RWPE2 (cell line): ENCODE results near the gene GNAQ.
A peak's percentile ranks its signal among the peaks of the same experiment; 100 is the strongest.

ENCODE experiments used
- ATAC-seq: fragments of 200-7000 bp; cut with Tn5 transposase; 3 replicates; pipeline ENCODE4 v1.9.1; 2021; ENCODE audit warnings: low read depth
- DNase-seq: peaks from one replicate; pipeline ENCODE4 v3.0.0-alpha.2; 2020; ENCODE audit warnings: low spot score
- H3K27ac ChIP-seq: fragments of 450-650 bp; 2 replicates; pipeline ENCODE4 v1.5.1; 2017; ENCODE audit warnings: mild to moderate bottlenecking; ENCODE audit not compliant: poor library complexity, severe bottlenecking
- H3K27me3 ChIP-seq: fragments of 250-450 bp; sonication (Bioruptor Pico); 2 replicates; pipeline ENCODE4 v1.5.1; 2021; ENCODE audit warnings: mild to moderate bottlenecking, moderate library complexity; ENCODE audit not compliant: insufficient read depth, poor library complexity, severe bottlenecking
- H3K36me3 ChIP-seq: fragments of 250-450 bp; sonication (Bioruptor Pico); 2 replicates; pipeline ENCODE4 v1.5.1; 2020; ENCODE audit warnings: low read depth, mild to moderate bottlenecking, moderate library complexity
- H3K4me1 ChIP-seq: fragments of 250-450 bp; sonication (Bioruptor Pico); 2 replicates; pipeline ENCODE4 v1.5.1; 2021; ENCODE audit warnings: mild to moderate bottlenecking, moderate library complexity; ENCODE audit not compliant: insufficient read depth, poor library complexity, severe bottlenecking
- H3K4me3 ChIP-seq: fragments of 250-450 bp; sonication (Bioruptor Pico); 2 replicates; pipeline ENCODE4 v1.5.1; 2021; ENCODE audit warnings: mild to moderate bottlenecking, moderate library complexity; ENCODE audit not compliant: severe bottlenecking
- H3K9me3 ChIP-seq: fragments of 250-450 bp; sonication (Bioruptor Pico); 2 replicates; pipeline ENCODE4 v1.5.1; 2021; ENCODE audit warnings: mild to moderate bottlenecking, moderate library complexity; ENCODE audit not compliant: severe bottlenecking
- TF ChIP-seq, protein P1 (sequence below): fragments of 450-650 bp; IDR thresholded peaks from one replicate; pipeline ENCODE4 v1.5.1; 2017; ENCODE audit warnings: mild to moderate bottlenecking, moderate library complexity; ENCODE audit not compliant: poor library complexity, severe bottlenecking

GNAQ gene

DNA sequence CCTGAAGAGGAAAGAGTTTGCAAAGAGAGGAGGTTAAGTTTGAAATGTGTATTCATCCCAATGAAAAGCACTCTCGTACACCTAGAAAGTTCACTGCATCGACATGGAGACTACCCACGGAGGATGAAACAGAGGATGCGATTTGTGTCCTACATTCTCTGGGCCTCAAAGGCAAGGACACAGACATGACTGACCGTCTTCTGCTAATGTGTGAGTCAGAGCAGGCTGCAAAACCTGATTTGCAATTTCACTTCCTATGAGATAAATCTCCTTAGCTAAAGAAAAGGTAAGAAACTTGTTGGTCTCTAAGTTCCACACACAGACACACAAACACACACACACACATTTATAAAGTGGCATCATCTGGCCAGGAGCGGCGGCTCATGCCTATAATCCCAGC lies 98.6 kb downstream of the GNAQ start:
- Histone ChIP-seq H3K27me3 (no peaks in the 10 kb centered on the region), H3K4me3 (no peak overlapping the region), H3K27ac (no peak overlapping the region), H3K9me3 (no peaks in the 10 kb centered on the region), H3K4me1 (peaks cover 15% of the 10 kb centered on the region), H3K36me3 (peaks cover 13% of the 10 kb centered on the region)
- TF ChIP-seq, protein P1, sequence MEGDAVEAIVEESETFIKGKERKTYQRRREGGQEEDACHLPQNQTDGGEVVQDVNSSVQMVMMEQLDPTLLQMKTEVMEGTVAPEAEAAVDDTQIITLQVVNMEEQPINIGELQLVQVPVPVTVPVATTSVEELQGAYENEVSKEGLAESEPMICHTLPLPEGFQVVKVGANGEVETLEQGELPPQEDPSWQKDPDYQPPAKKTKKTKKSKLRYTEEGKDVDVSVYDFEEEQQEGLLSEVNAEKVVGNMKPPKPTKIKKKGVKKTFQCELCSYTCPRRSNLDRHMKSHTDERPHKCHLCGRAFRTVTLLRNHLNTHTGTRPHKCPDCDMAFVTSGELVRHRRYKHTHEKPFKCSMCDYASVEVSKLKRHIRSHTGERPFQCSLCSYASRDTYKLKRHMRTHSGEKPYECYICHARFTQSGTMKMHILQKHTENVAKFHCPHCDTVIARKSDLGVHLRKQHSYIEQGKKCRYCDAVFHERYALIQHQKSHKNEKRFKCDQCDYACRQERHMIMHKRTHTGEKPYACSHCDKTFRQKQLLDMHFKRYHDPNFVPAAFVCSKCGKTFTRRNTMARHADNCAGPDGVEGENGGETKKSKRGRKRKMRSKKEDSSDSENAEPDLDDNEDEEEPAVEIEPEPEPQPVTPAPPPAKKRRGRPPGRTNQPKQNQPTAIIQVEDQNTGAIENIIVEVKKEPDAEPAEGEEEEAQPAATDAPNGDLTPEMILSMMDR: no peak
- DNase-seq (no peak), ATAC-seq (peak; percentile 71; the same call in 2 of the 3 replicates)

DNA sequence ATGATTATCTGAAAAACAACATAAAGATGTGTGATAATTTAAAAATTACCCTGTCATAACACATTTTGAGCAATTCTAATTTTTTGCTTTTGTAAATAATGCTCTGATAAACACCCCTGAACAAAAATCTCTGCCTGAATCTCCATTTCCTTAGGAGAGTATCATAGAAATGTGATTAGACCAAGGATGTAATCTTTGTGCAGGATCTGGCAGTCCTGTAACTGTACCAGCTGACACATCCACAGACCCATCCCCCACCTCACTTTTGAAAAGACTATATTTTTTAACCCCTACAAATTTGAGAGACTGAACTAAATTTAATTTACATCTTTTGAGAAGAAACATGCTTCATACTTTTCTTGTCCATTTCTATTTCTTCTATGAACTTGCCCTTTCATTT lies 101.7 kb downstream of the GNAQ start:
- H3K27ac ChIP-seq: no peak overlapping the region
- TF ChIP-seq, protein P1: no peak
- ATAC-seq: no peak

DNA sequence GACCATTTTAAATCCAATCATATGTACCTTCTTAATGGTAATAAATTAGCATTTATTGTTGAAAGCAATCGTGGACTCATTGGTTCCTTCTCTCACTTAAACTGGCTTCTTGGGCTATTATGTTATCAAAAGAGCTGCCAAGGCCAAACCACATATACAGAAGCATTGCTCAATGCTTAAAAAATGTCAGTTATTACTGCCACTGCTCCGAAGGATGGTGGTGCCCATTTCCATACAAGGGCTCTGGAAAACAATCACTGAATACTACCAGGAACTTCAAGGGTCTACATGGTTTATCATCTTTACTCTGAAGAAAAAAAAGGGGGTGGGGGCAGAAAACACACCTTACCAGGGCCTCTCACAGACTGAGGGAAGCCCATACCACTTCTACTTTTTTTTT lies 104.3 kb downstream of the GNAQ start:
- TF ChIP-seq, protein P1: no peak
- no peak; the same call in 2 of the 3 replicates for ATAC-seq

More for the DNA sequence above, 101.7 kb downstream of the GNAQ start:
- H3K36me3 ChIP-seq: peaks cover 12% of the 10 kb centered on the region
- H3K4me1 ChIP-seq: peaks cover 45% of the 10 kb centered on the region
- no peaks in the 10 kb centered on the region for H3K9me3 ChIP-seq
- H3K4me3 ChIP-seq: no peak overlapping the region
- no peak for DNase-seq
- H3K27me3 ChIP-seq: no peaks in the 10 kb centered on the region

DNA sequence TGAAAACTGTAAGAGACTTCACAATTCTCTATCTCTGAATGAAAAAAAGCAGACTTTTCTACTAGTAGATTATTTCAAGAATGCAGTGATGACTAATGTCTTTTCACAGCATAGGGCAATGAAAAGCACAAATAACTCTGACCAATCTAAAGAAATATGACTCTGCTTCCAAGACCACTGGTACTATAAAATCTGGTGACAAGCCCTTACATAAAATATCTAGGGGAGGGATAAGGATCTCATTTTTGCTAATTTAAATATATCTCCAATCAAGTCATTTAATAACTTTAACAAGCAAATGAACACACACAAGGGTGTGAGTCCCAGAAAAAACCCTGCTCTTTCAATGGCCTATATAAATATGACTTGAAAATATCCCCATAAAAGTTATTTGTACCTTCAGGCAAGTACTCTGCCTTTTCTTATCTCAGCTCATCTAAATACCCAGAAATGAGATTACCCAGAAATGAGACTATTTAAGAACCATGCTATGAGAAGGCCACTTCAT lies 105.2 kb downstream of the GNAQ start:
- H3K36me3 ChIP-seq: peaks cover 17% of the 10 kb centered on the region
- no peaks in the 10 kb centered on the region for H3K27me3 ChIP-seq
- DNase-seq (no peak), ATAC-seq (peak; percentile 92)
- no peaks in the 10 kb centered on the region for H3K9me3 ChIP-seq
- TF ChIP-seq, protein P1: no peak
- no peak overlapping the region for H3K4me3 ChIP-seq
- H3K4me1 ChIP-seq: peaks cover 35% of the 10 kb centered on the region
- peak overlapping the region; percentile 60 for H3K27ac ChIP-seq

More for the DNA sequence above, 104.3 kb downstream of the GNAQ start:
- peaks cover 12% of the 10 kb centered on the region for H3K36me3 ChIP-seq
- H3K27me3 ChIP-seq: no peaks in the 10 kb centered on the region
- H3K27ac ChIP-seq: peak overlapping the region; percentile 60
- H3K9me3 ChIP-seq: no peaks in the 10 kb centered on the region
- H3K4me1 ChIP-seq: peaks cover 35% of the 10 kb centered on the region
- no peak overlapping the region for H3K4me3 ChIP-seq
- no peak for DNase-seq

DNA sequence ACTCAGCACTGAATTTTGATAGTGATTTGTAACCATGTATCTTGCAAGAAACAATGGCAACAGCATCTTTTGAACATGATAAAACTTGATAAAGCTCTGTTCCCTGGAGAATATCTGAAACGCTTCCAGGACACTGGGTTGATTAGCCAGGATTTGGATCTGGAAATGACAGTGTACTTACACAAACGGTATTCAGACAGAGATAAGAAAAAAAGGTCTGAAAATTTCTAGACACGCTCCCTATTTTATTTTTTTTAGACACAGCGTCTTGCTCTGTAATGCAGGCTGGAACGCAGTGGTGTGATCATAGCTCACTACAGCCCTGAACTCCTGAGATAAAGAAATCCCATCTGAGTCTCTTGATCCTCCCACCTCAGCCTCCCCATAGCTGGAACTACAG lies 109.0 kb downstream of the GNAQ start:
- ATAC-seq: no peak
- TF ChIP-seq, protein P1: no peak
- H3K4me3 ChIP-seq: no peak overlapping the region
- no peaks in the 10 kb centered on the region for H3K27me3 ChIP-seq
- no peaks in the 10 kb centered on the region for H3K9me3 ChIP-seq
- no peak for DNase-seq
- H3K27ac ChIP-seq: no peak overlapping the region
- H3K36me3 ChIP-seq: peaks cover 31% of the 10 kb centered on the region
- H3K4me1 ChIP-seq: peaks cover 27% of the 10 kb centered on the region
